ENCODE results near the gene SPART.

SPART gene

DNA sequence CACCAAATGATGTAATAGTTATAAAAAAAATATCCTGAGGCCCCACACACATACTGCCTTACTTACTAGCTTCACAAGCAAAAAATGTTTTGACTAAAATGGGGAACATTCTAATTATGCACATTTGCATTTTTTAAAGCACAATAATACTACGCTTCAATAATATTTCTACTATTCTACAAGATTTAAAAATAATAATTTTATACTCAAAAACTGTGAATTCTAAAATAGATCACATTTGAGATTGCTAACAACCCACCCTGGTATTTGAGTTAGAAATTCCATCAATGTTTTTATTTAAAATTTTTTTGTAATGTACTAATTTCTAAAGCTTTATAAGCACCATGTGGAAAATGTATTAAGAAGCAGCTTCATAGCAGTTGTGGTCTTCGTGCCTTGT is 72.8 kb downstream of the SPART start:
- DNase-seq (ENCODE audit: low read depth) = no peak
- TF ChIP-seq, protein P1, sequence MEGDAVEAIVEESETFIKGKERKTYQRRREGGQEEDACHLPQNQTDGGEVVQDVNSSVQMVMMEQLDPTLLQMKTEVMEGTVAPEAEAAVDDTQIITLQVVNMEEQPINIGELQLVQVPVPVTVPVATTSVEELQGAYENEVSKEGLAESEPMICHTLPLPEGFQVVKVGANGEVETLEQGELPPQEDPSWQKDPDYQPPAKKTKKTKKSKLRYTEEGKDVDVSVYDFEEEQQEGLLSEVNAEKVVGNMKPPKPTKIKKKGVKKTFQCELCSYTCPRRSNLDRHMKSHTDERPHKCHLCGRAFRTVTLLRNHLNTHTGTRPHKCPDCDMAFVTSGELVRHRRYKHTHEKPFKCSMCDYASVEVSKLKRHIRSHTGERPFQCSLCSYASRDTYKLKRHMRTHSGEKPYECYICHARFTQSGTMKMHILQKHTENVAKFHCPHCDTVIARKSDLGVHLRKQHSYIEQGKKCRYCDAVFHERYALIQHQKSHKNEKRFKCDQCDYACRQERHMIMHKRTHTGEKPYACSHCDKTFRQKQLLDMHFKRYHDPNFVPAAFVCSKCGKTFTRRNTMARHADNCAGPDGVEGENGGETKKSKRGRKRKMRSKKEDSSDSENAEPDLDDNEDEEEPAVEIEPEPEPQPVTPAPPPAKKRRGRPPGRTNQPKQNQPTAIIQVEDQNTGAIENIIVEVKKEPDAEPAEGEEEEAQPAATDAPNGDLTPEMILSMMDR (IDR thresholded peaks at IDR 0.05; ENCODE audit: insufficient read depth, low read depth, low read length, missing control alignments) = no peak

DNA sequence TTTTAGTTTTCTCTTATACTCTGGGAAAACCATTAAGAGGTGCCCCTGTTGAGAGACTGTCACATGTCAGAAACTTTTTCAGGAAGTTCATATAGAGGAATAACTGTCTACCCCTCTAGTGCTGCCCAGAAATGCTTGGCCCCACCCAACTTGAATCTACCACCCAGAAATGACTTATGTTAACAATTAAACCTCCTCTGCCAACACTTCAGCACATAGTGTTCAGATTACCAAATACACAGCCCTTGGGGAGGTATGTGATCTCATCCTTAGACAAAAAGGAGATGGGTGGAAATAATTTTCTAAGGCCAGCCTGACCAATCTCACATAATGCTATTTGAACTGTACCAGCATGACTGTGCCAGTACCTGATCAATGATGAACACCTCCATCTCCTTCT is 84.2 kb downstream of the SPART start:
- H3K4me3 ChIP-seq (ENCODE audit: low read depth, low read length) = no peak overlapping the region
- no peak for DNase-seq (ENCODE audit: low read depth)
- TF ChIP-seq, protein P1 (IDR thresholded peaks at IDR 0.05; ENCODE audit: insufficient read depth, low read depth, low read length, missing control alignments) = no peak

More for the DNA sequence above, 72.8 kb downstream of the SPART start:
- H3K4me3 ChIP-seq (ENCODE audit: low read depth, low read length) = no peak overlapping the region

DNA sequence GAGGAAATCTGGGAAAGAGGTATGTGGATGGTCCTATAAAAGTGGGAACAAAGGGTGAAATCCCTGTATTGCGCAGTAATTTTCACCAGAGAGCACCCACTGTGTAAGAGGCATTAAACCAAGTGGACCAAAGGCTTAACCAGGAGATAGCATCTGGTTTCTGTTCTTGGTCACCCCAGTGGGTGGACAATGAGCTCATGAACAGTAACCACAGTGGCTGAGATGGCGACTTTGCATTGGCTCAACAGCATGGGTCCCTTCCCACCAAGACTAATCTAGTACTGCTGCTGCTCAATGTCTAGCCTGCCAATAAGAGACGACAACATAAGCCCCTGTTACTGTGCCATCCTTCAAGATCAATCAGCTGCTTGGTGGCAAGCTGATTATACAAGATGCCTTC is 85.2 kb downstream of the SPART start:
- DNase-seq (ENCODE audit: low read depth) = no peak
- no peak overlapping the region for H3K4me3 ChIP-seq (ENCODE audit: low read depth, low read length)
- TF ChIP-seq, protein P1 (IDR thresholded peaks at IDR 0.05; ENCODE audit: insufficient read depth, low read depth, low read length, missing control alignments) = no peak

DNA sequence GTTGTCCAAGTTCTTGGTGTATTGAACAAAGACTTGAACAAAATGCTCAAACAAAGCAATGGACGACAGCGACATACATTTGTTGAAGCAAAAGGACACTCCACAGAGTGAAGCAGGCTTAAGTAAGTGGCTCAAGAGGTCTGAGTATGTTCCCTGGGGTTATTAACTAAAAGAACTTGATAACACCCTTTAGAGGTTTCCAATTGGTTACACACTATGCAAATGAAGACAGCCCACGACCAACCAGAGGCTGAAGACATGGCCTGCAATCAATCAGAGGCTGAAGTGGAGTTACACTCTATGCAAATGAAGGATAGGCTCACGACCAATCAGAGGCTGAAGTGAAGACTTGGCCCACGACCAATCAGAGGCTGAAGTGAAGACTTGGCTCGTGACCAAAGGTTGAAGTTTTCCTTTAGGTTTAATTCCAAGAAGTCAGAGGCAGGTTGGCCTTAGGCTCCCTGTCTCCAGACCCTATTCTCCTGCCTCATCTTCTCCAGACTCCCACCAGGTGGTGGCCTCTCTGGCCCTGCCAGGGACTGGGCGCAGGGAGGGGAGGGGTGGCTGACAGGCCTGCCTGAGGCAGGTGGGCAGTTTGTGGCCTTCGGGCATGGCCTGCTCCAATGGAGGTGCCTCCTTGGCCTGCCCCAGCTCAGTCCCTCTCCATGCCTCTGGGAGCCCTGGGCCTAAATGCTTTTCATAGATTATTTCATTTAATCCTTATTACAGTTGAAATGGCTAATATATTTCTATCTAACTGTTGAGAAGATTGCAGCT is 86.6 kb downstream of the SPART start:
- TF ChIP-seq, protein P1 (IDR thresholded peaks at IDR 0.05; ENCODE audit: insufficient read depth, low read depth, low read length, missing control alignments) = no peak
- DNase-seq (ENCODE audit: low read depth) = no peak
- no peak overlapping the region for H3K4me3 ChIP-seq (ENCODE audit: low read depth, low read length)

DNA sequence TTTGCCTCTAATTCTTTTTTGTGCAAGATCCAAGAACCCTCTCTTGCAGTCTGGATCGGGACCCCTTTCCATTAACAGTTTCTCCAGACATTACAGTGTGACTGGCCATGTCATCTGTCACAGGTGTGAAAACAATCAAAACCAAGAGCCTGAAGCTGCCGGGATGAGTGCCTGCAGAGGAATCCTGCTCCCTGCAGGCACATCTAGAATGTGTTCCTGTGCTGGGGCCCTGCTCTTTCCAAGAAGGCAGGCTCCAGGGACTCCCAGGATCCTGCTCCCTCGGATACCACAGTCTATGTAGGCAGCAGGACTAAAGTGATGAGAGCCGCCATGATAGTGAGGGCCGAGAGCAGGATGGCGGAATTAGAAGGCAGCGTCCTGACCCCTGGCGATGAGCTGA is 87.4 kb downstream of the SPART start:
- TF ChIP-seq, protein P1 (IDR thresholded peaks at IDR 0.05; ENCODE audit: insufficient read depth, low read depth, low read length, missing control alignments) = no peak
- H3K4me3 ChIP-seq (ENCODE audit: low read depth, low read length) = no peak overlapping the region
- DNase-seq (ENCODE audit: low read depth) = no peak

Data from GM12865 (cell line).